ENCODE measurements around the gene NCOA1.

The NCOA1 gene

GRCh38 chr2:24632172-24632571 lies 141.1 kb downstream of the NCOA1 start:
- H3K9me3 ChIP-seq (ENCODE audit: control insufficient read depth in 5 of 5, low read length in 5 of 5), result no peaks in the 10 kb centered on the region
- no peaks in the 10 kb centered on the region for H3K27me3 ChIP-seq (ENCODE audit: control insufficient read depth in 5 of 5, insufficient read depth in 4 of 5, low read length in 5 of 5)
- H3K4me3 ChIP-seq (ENCODE audit: low read depth in 1 of 5, low read length in 5 of 5), result no peak overlapping the region
- peaks cover 0 to 3% (median 0%) of the 10 kb centered on the region in 5 donors for H3K4me1 ChIP-seq (ENCODE audit: control insufficient read depth in 5 of 5, insufficient read depth in 5 of 5, low read length in 5 of 5)
- H3K36me3 ChIP-seq (ENCODE audit: control insufficient read depth in 5 of 5, insufficient read depth in 5 of 5, low read length in 5 of 5), result no peaks in the 10 kb centered on the region
- H3K27ac ChIP-seq (ENCODE audit: low read depth, low read length), result no peak overlapping the region
- H3K9ac ChIP-seq (ENCODE audit: low read length in 5 of 5), result no peak overlapping the region

GRCh38 chr2:24635181-24635580 lies 144.1 kb downstream of the NCOA1 start:
- peaks cover 0 to 5% (median 0%) of the 10 kb centered on the region in 5 donors for H3K9me3 ChIP-seq (ENCODE audit: control insufficient read depth in 5 of 5, low read length in 5 of 5)
- no peak overlapping the region for H3K27ac ChIP-seq (ENCODE audit: low read depth, low read length)
- no peaks in the 10 kb centered on the region for H3K36me3 ChIP-seq (ENCODE audit: control insufficient read depth in 5 of 5, insufficient read depth in 5 of 5, low read length in 5 of 5)
- peaks cover 0 to 3% (median 0%) of the 10 kb centered on the region in 5 donors for H3K4me1 ChIP-seq (ENCODE audit: control insufficient read depth in 5 of 5, insufficient read depth in 5 of 5, low read length in 5 of 5)
- no peaks in the 10 kb centered on the region for H3K27me3 ChIP-seq (ENCODE audit: control insufficient read depth in 5 of 5, insufficient read depth in 4 of 5, low read length in 5 of 5)
- H3K9ac ChIP-seq (ENCODE audit: low read length in 5 of 5), result no peak overlapping the region
- no peak overlapping the region for H3K4me3 ChIP-seq (ENCODE audit: low read depth in 1 of 5, low read length in 5 of 5)

GRCh38 chr2:24638568-24638967 lies 147.5 kb downstream of the NCOA1 start:
- Histone ChIP-seq H3K36me3 (ENCODE audit: control insufficient read depth in 5 of 5, insufficient read depth in 5 of 5, low read length in 5 of 5) (no peaks in the 10 kb centered on the region), H3K27ac (ENCODE audit: low read depth, low read length) (no peak overlapping the region), H3K27me3 (ENCODE audit: control insufficient read depth in 5 of 5, insufficient read depth in 4 of 5, low read length in 5 of 5) (no peaks in the 10 kb centered on the region), H3K9me3 (ENCODE audit: control insufficient read depth in 5 of 5, low read length in 5 of 5) (peaks cover 0 to 5% (median 0%) of the 10 kb centered on the region in 5 donors), H3K4me1 (ENCODE audit: control insufficient read depth in 5 of 5, insufficient read depth in 5 of 5, low read length in 5 of 5) (peaks cover 0 to 2% (median 0%) of the 10 kb centered on the region in 5 donors), H3K9ac (ENCODE audit: low read length in 5 of 5) (no peak overlapping the region), H3K4me3 (ENCODE audit: low read depth in 1 of 5, low read length in 5 of 5) (no peak overlapping the region)

- H3K27me3 ChIP-seq (ENCODE audit: control insufficient read depth in 5 of 5, insufficient read depth in 4 of 5, low read length in 5 of 5), result no peaks in the 10 kb centered on the region
- no peak overlapping the region for H3K27ac ChIP-seq (ENCODE audit: low read depth, low read length)
- H3K4me1 ChIP-seq (ENCODE audit: control insufficient read depth in 5 of 5, insufficient read depth in 5 of 5, low read length in 5 of 5), result peaks cover 0 to 2% (median 0%) of the 10 kb centered on the region in 5 donors
- peaks cover 0 to 5% (median 0%) of the 10 kb centered on the region in 5 donors for H3K36me3 ChIP-seq (ENCODE audit: control insufficient read depth in 5 of 5, insufficient read depth in 5 of 5, low read length in 5 of 5)
- H3K9ac ChIP-seq (ENCODE audit: low read length in 5 of 5), result no peak overlapping the region
- peaks cover 0 to 5% (median 0%) of the 10 kb centered on the region in 5 donors for H3K9me3 ChIP-seq (ENCODE audit: control insufficient read depth in 5 of 5, low read length in 5 of 5)
- no peak overlapping the region for H3K4me3 ChIP-seq (ENCODE audit: low read depth in 1 of 5, low read length in 5 of 5)
Observed at GRCh38 chr2:24642351-24642750, 151.3 kb downstream of the NCOA1 start.

GRCh38 chr2:24643051-24643450 lies 152.0 kb downstream of the NCOA1 start:
- H3K4me1 ChIP-seq (ENCODE audit: control insufficient read depth in 5 of 5, insufficient read depth in 5 of 5, low read length in 5 of 5), result peaks cover 0 to 2% (median 0%) of the 10 kb centered on the region in 5 donors
- H3K9ac ChIP-seq (ENCODE audit: low read length in 5 of 5), result no peak overlapping the region
- no peak overlapping the region for H3K27ac ChIP-seq (ENCODE audit: low read depth, low read length)
- H3K4me3 ChIP-seq (ENCODE audit: low read depth in 1 of 5, low read length in 5 of 5), result no peak overlapping the region
- H3K27me3 ChIP-seq (ENCODE audit: control insufficient read depth in 5 of 5, insufficient read depth in 4 of 5, low read length in 5 of 5), result no peaks in the 10 kb centered on the region
- peaks cover 0 to 5% (median 0%) of the 10 kb centered on the region in 5 donors for H3K9me3 ChIP-seq (ENCODE audit: control insufficient read depth in 5 of 5, low read length in 5 of 5)
- H3K36me3 ChIP-seq (ENCODE audit: control insufficient read depth in 5 of 5, insufficient read depth in 5 of 5, low read length in 5 of 5), result peaks cover 0 to 5% (median 0%) of the 10 kb centered on the region in 5 donors

- H3K36me3 ChIP-seq (ENCODE audit: control insufficient read depth in 5 of 5, insufficient read depth in 5 of 5, low read length in 5 of 5), result peaks cover 0 to 5% (median 0%) of the 10 kb centered on the region in 5 donors
- peaks cover 0 to 2% (median 0%) of the 10 kb centered on the region in 5 donors for H3K4me1 ChIP-seq (ENCODE audit: control insufficient read depth in 5 of 5, insufficient read depth in 5 of 5, low read length in 5 of 5)
- no peak overlapping the region for H3K9ac ChIP-seq (ENCODE audit: low read length in 5 of 5)
- H3K27me3 ChIP-seq (ENCODE audit: control insufficient read depth in 5 of 5, insufficient read depth in 4 of 5, low read length in 5 of 5), result no peaks in the 10 kb centered on the region
- no peaks in the 10 kb centered on the region for H3K9me3 ChIP-seq (ENCODE audit: control insufficient read depth in 5 of 5, low read length in 5 of 5)
- H3K4me3 ChIP-seq (ENCODE audit: low read depth in 1 of 5, low read length in 5 of 5), result no peak overlapping the region
- H3K27ac ChIP-seq (ENCODE audit: low read depth, low read length), result no peak overlapping the region
Observed at GRCh38 chr2:24644032-24644431, 153.0 kb downstream of the NCOA1 start.

- Histone ChIP-seq H3K36me3 (ENCODE audit: control insufficient read depth in 5 of 5, insufficient read depth in 5 of 5, low read length in 5 of 5) (no peaks in the 10 kb centered on the region), H3K9me3 (ENCODE audit: control insufficient read depth in 5 of 5, low read length in 5 of 5) (no peaks in the 10 kb centered on the region), H3K27ac (ENCODE audit: low read depth, low read length) (no peak overlapping the region), H3K27me3 (ENCODE audit: control insufficient read depth in 5 of 5, insufficient read depth in 4 of 5, low read length in 5 of 5) (no peaks in the 10 kb centered on the region), H3K4me3 (ENCODE audit: low read depth in 1 of 5, low read length in 5 of 5) (no peak overlapping the region), H3K9ac (ENCODE audit: low read length in 5 of 5) (no peak overlapping the region), H3K4me1 (ENCODE audit: control insufficient read depth in 5 of 5, insufficient read depth in 5 of 5, low read length in 5 of 5) (peaks cover 0 to 6% (median 3%) of the 10 kb centered on the region in 5 donors)
Observed at GRCh38 chr2:24650997-24651642, 160.1 kb downstream of the NCOA1 start.

- Histone ChIP-seq H3K4me3 (ENCODE audit: low read depth in 1 of 5, low read length in 5 of 5) (no peak overlapping the region), H3K9ac (ENCODE audit: low read length in 5 of 5) (no peak overlapping the region), H3K36me3 (ENCODE audit: control insufficient read depth in 5 of 5, insufficient read depth in 5 of 5, low read length in 5 of 5) (no peaks in the 10 kb centered on the region), H3K9me3 (ENCODE audit: control insufficient read depth in 5 of 5, low read length in 5 of 5) (no peaks in the 10 kb centered on the region), H3K27ac (ENCODE audit: low read depth, low read length) (no peak overlapping the region), H3K27me3 (ENCODE audit: control insufficient read depth in 5 of 5, insufficient read depth in 4 of 5, low read length in 5 of 5) (no peaks in the 10 kb centered on the region), H3K4me1 (ENCODE audit: control insufficient read depth in 5 of 5, insufficient read depth in 5 of 5, low read length in 5 of 5) (peaks cover 0 to 6% (median 3%) of the 10 kb centered on the region in 5 donors)
Observed at GRCh38 chr2:24651643-24652003, 160.6 kb downstream of the NCOA1 start.

- no peak overlapping the region for H3K9ac ChIP-seq (ENCODE audit: low read length in 5 of 5)
- no peaks in the 10 kb centered on the region for H3K9me3 ChIP-seq (ENCODE audit: control insufficient read depth in 5 of 5, low read length in 5 of 5)
- peaks cover 0 to 6% (median 3%) of the 10 kb centered on the region in 5 donors for H3K4me1 ChIP-seq (ENCODE audit: control insufficient read depth in 5 of 5, insufficient read depth in 5 of 5, low read length in 5 of 5)
- H3K36me3 ChIP-seq (ENCODE audit: control insufficient read depth in 5 of 5, insufficient read depth in 5 of 5, low read length in 5 of 5), result no peaks in the 10 kb centered on the region
- no peak overlapping the region for H3K27ac ChIP-seq (ENCODE audit: low read depth, low read length)
- no peaks in the 10 kb centered on the region for H3K27me3 ChIP-seq (ENCODE audit: control insufficient read depth in 5 of 5, insufficient read depth in 4 of 5, low read length in 5 of 5)
- H3K4me3 ChIP-seq (ENCODE audit: low read depth in 1 of 5, low read length in 5 of 5), result no peak overlapping the region
Observed at GRCh38 chr2:24652265-24653182, 161.5 kb downstream of the NCOA1 start.

- no peaks in the 10 kb centered on the region for H3K27me3 ChIP-seq (ENCODE audit: control insufficient read depth in 5 of 5, insufficient read depth in 4 of 5, low read length in 5 of 5)
- no peak overlapping the region for H3K4me3 ChIP-seq (ENCODE audit: low read depth in 1 of 5, low read length in 5 of 5)
- peaks cover 3 to 19% (median 8%) of the 10 kb centered on the region in 5 donors for H3K36me3 ChIP-seq (ENCODE audit: control insufficient read depth in 5 of 5, insufficient read depth in 5 of 5, low read length in 5 of 5)
- no peaks in the 10 kb centered on the region for H3K9me3 ChIP-seq (ENCODE audit: control insufficient read depth in 5 of 5, low read length in 5 of 5)
- H3K4me1 ChIP-seq (ENCODE audit: control insufficient read depth in 5 of 5, insufficient read depth in 5 of 5, low read length in 5 of 5), result peaks cover 0 to 3% (median 3%) of the 10 kb centered on the region in 5 donors
- H3K9ac ChIP-seq (ENCODE audit: low read length in 5 of 5), result no peak overlapping the region
- no peak overlapping the region for H3K27ac ChIP-seq (ENCODE audit: low read depth, low read length)
Observed at GRCh38 chr2:24657818-24658217, 166.8 kb downstream of the NCOA1 start.
